Heart left ventricle (tissue), 16 donors: ENCODE results near the gene THOC6. TPM values are rescaled to one million over a fixed set of nuclear protein-coding genes. Genes with fewer than 3 reads are reported as not detected.

Experiments
- ATAC-seq, 4 donors: fragments of 200-7000 bp; cut with Tn5 transposase; one replicate each; pipeline ENCODE4 v1.9.1; 2020 to 2022; ENCODE audit warnings: moderate library complexity in 4 of 4, mild to moderate bottlenecking in 3 of 4, moderate number of reproducible peaks in 1 of 4
- DNase-seq, 5 donors: peaks; one replicate each; pipeline ENCODE4 v3.0.0-alpha.2; 2020
- H3K27ac ChIP-seq, 12 donors: fragments of 200-600 bp; sonication (generic) in 4 of 12; one replicate each; pipeline versions ENCODE4 v1.5.0 to v1.8.0; 2016 to 2022; ENCODE audit warnings: mild to moderate bottlenecking in 2 of 12
- H3K27me3 ChIP-seq, 9 donors: fragments of 200-600 bp; sonication (generic) in 2 of 9; one replicate each; pipeline versions ENCODE4 v1.5.1 to v1.8.0; 2016 to 2022; ENCODE audit warnings: mild to moderate bottlenecking in 3 of 9
- H3K36me3 ChIP-seq, 9 donors: fragments of 200-600 bp; sonication (generic) in 2 of 9; one replicate each; pipeline versions ENCODE4 v1.5.0 to v1.8.0; 2018 to 2022; ENCODE audit warnings: mild to moderate bottlenecking in 2 of 9
- H3K4me1 ChIP-seq, 12 donors: fragments of 200-600 bp; sonication (generic) in 4 of 12; one replicate each; pipeline versions ENCODE4 v1.5.0 to v1.8.0; 2016 to 2022; ENCODE audit warnings: mild to moderate bottlenecking in 3 of 12
- H3K4me3 ChIP-seq, 12 donors: fragments of 200-600 bp; sonication (generic) in 4 of 12; one replicate each; pipeline versions ENCODE4 v1.5.0 to v1.8.0; 2017 to 2022; ENCODE audit warnings: mild to moderate bottlenecking in 9 of 12, moderate library complexity in 4 of 12
- H3K9me3 ChIP-seq, 12 donors: fragments of 200-600 bp; sonication (generic) in 4 of 12; one replicate each; pipeline versions ENCODE4 v1.5.0 to v1.8.0; 2016 to 2022; ENCODE audit warnings: mild to moderate bottlenecking in 1 of 12
- POLR2A ChIP-seq, 2 donors: fragments of 450-650 bp; IDR thresholded peaks; one replicate each; pipeline ENCODE4 v1.6.1; 2017; ENCODE audit warnings: antibody characterized with exemption in 2 of 2, mild to moderate bottlenecking in 2 of 2, moderate library complexity in 2 of 2
- WGBS, 4 donors: extraction: QIAGEN DNeasy Blood & Tissue Kit in 2 of 4; methylation state at CpG; one replicate each; pipeline versions ENCODE4 v1.1.5 to v1.1.7; 2013 to 2018; 5-methylcytosine and 5-hydroxymethylcytosine counted together
- intact Hi-C, 10 donors: fragments of 100-400 bp; cut with DNase I; formaldehyde crosslinking; loops; one replicate each; pipeline versions ENCODE4 v1.11.1 to v1.14.2; 2022
- polyA plus RNA-seq, 2 donors: library from polyadenylated mRNA; stranded (reverse); fragments of 200-250 nt; gene quantifications; one replicate each; pipeline ENCODE4 v1.2.3, GENCODE V29; 2013
- total RNA-seq, 9 donors: library from RNA; depleted of rRNA in 2 of 9; stranded (reverse); fragments of >200 nt in 2 of 9; fragmentation: NEBNext Ultra II Directional in 3 of 9; extraction: Animal tissue kit (Norgen Biotek cat#: 25700) in 3 of 9; gene quantifications; one replicate each; pipeline versions ENCODE4 v1.1.0 to v1.2.4, GENCODE V29; 2016 to 2023
- TF ChIP-seq, protein P1 (sequence below), 12 donors: fragments of 200-600 bp; sonication (generic) in 4 of 12; IDR thresholded peaks; one replicate each; pipeline versions ENCODE4 v1.5.0 to v1.8.0; 2018 to 2022; ENCODE audit warnings: antibody characterized with exemption in 12 of 12, mild to moderate bottlenecking in 5 of 12
- donor health status: ischemic (EF 13 %, LVEDD 7.1; RV severe dilation, severe dysfunction).
- donor health status: healthy with polysubstance abuse.
- donor health status: DM: no; HTN: yes; CAD: no.
- donor health status: DM: no; HTN: no; CAD: no.
- donor health status: ischemic (EF 25% LVEDD 6.9; RV normal size, moderate dysfunction).
- donor health status: ischemic (EF 25% LVEDD 5.7; RV mildly dilated, moderate dysfunction).
- donor health status: healthy.
- donor health status: DM: yes; HTN: yes; CAD: no.
- donor health status: ischemic (EF 35%, LVEDD 5.7; RV mildly dilated, moderate dysfunction).
- donor health status: nonischemic (EF 11% LVEDD 7.7; RV severe dilation, severe dysfunction).
- donor health status: DM: yes; HTN: yes; CAD: no.
- donor health status: PGD.
- donor health status: ischemic (EF 29% LVEDD 5.4; RV normal size, mild dysfunction).
- donor health status: nonischemic (EF 23%, LVEDD 6.1; RV moderate dilation, normal function).

The THOC6 gene
- total and polyA plus RNA-seq, 11 donors = 6.9 to 23.0 (median 10.3) TPM

DNA sequence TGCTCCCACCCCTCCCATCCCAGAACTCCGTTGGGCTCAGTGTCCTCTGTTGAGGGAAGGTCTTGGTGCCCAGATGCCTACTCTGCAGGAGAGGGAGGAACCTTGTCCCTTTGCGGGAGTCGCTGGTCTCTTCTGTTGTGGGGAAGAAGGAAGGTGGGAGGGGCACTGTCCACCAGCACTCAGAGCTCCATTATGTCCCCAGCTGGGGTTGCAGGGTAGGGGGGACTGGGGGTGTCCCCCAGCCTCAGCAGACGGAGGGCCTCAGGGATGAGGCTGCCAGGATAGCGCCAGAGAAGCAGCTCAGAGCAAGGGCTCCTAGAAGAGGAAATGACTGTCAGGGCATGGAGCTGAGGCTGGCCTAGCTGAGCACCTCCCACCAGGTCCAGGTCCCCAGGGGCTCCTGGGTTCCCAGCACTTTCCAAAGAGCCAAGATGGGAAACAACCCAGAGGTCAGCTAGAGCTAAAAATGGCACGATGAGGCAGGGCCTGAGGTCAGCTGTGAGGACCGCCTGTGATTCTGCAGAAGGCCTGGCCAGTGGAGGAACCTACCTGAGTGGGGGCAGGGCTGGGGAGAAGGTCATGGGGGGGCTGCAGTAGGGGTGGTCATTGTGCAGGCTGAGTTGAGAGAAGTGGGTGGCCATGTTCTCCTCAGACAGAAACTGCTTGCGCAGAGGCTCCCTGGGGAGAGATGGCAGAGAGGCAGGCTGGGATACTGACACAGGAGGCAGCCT is 986 bp upstream of the THOC6 start:
- no peaks in the 10 kb centered on the region for H3K9me3 ChIP-seq
- peak in 4 of 5 donors; percentile 67 to 77 (median 74) for DNase-seq
- peaks cover 13 to 62% (median 44%) of the 10 kb centered on the region in 12 donors for H3K4me1 ChIP-seq
- peaks cover 0 to 23% (median 19%) of the 10 kb centered on the region in 9 donors for H3K36me3 ChIP-seq
- intact Hi-C loops = no loop called here
- H3K27ac ChIP-seq = peak overlapping the region; percentile 82 to 100 (median 96)
- H3K4me3 ChIP-seq = peak overlapping the region; percentile 42 to 99 (median 76)
- ATAC-seq = peak in 2 of 4 donors; percentile 1 to 2
- 15 to 27% (median 27%) methylated on average over 6 to 8 of the region's 8 CpGs for WGBS, 4 donors
- H3K27me3 ChIP-seq = peaks cover 4 to 11% (median 9%) of the 10 kb centered on the region in 9 donors
- TF ChIP-seq, protein P1, sequence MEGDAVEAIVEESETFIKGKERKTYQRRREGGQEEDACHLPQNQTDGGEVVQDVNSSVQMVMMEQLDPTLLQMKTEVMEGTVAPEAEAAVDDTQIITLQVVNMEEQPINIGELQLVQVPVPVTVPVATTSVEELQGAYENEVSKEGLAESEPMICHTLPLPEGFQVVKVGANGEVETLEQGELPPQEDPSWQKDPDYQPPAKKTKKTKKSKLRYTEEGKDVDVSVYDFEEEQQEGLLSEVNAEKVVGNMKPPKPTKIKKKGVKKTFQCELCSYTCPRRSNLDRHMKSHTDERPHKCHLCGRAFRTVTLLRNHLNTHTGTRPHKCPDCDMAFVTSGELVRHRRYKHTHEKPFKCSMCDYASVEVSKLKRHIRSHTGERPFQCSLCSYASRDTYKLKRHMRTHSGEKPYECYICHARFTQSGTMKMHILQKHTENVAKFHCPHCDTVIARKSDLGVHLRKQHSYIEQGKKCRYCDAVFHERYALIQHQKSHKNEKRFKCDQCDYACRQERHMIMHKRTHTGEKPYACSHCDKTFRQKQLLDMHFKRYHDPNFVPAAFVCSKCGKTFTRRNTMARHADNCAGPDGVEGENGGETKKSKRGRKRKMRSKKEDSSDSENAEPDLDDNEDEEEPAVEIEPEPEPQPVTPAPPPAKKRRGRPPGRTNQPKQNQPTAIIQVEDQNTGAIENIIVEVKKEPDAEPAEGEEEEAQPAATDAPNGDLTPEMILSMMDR (IDR thresholded peaks at IDR 0.05) = no peak
- no peak for TF ChIP-seq POLR2A (IDR thresholded peaks at IDR 0.05)

DNA sequence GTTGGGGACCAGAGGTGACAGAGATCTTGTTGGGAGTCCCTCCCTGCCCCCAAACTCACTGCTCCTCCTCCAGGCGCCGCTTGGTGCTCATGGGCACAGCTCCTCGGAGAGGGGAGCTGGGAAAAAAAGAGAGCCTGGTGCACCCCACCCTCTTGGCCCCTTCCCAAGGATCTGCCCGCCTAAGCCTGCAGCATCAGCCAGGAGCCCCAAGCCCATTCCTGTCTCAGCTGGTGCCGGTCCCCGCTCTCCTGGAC is 493 bp upstream of the THOC6 start:
- 10 to 32% (median 17%) methylated on average over 4 to 6 of the region's 6 CpGs for WGBS, 4 donors
- Histone ChIP-seq H3K27me3 (peaks cover 0 to 7% (median 5%) of the 10 kb centered on the region in 9 donors), H3K9me3 (no peaks in the 10 kb centered on the region), H3K4me1 (peaks cover 13 to 62% (median 42%) of the 10 kb centered on the region in 12 donors), H3K27ac (peak overlapping the region; percentile 82 to 100 (median 96)), H3K4me3 (peak overlapping the region; percentile 42 to 99 (median 76)), H3K36me3 (peaks cover 0 to 23% (median 19%) of the 10 kb centered on the region in 9 donors)
- DNase-seq (peak in 4 of 5 donors; percentile 57 to 80 (median 71)), ATAC-seq (peak in 2 of 4 donors; percentile 0 to 1)
- TF ChIP-seq POLR2A (IDR thresholded peaks at IDR 0.05) = no peak
- TF ChIP-seq, protein P1 (IDR thresholded peaks at IDR 0.05) = no peak
- intact Hi-C loops = no loop called here

DNA sequence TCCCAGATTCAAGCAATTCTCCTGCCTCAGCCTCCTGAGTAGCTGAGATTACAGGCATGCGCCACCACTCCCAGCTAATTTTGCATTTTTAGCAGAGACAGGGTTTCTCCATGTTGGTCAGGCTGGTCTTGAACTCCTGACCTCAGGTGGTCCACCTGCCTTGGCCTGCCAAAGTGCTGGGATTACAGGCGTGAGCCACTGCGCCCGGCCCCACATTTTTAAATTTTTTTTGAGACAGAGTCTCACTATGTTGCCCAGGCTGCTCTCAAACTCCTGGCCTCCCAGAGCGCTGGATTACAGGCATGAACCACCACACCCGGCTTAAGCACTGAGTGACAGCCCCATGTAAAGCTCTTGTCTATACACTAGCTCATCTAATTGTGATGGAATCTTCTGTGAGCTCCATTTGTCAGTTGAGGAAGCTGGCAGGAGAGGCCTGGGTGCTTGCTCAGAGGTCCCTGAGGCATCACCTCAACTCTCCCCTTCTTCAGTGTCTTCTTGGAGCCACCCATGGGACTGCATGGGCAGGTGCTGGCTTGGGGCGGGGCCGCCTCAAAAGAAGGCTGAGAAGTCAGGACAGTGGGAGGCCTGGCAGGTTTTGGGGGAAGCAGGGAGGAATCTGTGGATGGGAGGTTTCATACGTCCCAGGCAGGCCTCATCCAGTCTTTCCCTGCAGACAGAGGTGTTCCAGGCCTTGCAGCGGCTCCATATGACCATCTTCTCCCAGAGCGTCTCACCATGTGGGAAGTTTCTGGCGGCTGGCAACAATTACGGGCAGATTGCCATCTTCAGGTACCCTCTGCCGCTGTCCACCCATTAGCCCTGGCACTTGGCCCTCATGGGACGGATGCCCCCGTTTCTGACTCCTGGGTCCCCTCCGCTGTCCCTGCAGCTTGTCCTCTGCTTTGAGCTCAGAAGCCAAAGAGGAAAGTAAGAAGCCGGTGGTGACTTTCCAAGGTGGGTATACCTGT is 1.5 kb downstream of the THOC6 start:
- Histone ChIP-seq H3K4me1 (peaks cover 13 to 71% (median 43%) of the 10 kb centered on the region in 12 donors), H3K36me3 (peaks cover 0 to 23% (median 19%) of the 10 kb centered on the region in 9 donors), H3K9me3 (no peaks in the 10 kb centered on the region), H3K27me3 (peaks cover 4 to 20% (median 15%) of the 10 kb centered on the region in 9 donors), H3K4me3 (no peak overlapping the region), H3K27ac (no peak overlapping the region)
- TF ChIP-seq POLR2A (IDR thresholded peaks at IDR 0.05) = no peak
- 88 to 96% (median 94%) methylated on average over 8 to 18 of the region's 18 CpGs for WGBS, 4 donors
- ATAC-seq (no peak), DNase-seq (peak in 1 of 5 donors; percentile 20)
- intact Hi-C loops = no loop called here

DNA sequence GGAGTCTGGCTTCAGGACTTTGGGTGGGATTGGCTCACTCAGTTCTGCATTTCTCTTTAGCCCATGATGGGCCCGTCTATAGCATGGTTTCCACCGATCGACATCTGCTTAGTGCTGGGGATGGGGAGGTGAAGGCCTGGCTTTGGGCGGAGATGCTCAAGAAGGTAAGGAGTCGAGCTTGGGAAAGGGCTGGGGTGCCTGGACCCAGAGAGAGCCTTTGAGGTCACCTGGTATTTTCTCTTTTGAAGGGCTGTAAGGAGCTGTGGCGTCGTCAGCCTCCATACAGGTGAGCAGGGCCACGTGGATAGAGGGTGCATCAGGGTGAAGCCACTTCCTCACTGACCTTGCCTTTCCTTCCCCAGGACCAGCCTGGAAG is 2.2 kb downstream of the THOC6 start:
- no peaks in the 10 kb centered on the region for H3K9me3 ChIP-seq
- H3K36me3 ChIP-seq = peaks cover 0 to 23% (median 19%) of the 10 kb centered on the region in 9 donors
- no peak for ATAC-seq
- peaks cover 4 to 27% (median 20%) of the 10 kb centered on the region in 9 donors for H3K27me3 ChIP-seq
- H3K27ac ChIP-seq = no peak overlapping the region
- no peak overlapping the region for H3K4me3 ChIP-seq
- TF ChIP-seq, protein P1 (IDR thresholded peaks at IDR 0.05) = no peak
- no peak for TF ChIP-seq POLR2A (IDR thresholded peaks at IDR 0.05)
- DNase-seq = peak in 1 of 5 donors; percentile 20
- peaks cover 13 to 64% (median 42%) of the 10 kb centered on the region in 12 donors for H3K4me1 ChIP-seq
- 94 to 97% (median 96%) methylated on average over 8 of the region's 8 CpGs for WGBS, 4 donors
- intact Hi-C loops = no loop called here
